Rectal smooth muscle tissue (tissue), 1 donor: Measurements from ENCODE around the gene IGF1R.

Experiments used
- H3K27ac ChIP-seq: one replicate; pipeline ENCODE4 v1.7.0; 2013; ENCODE audit warnings: low read depth, low read length, inconsistent platforms
- H3K27me3 ChIP-seq: one replicate; pipeline ENCODE4 v1.7.0; 2013; ENCODE audit warnings: low read length; ENCODE audit not compliant: control insufficient read depth, insufficient read depth
- H3K36me3 ChIP-seq: one replicate; pipeline ENCODE4 v1.7.0; 2013; ENCODE audit warnings: low read length; ENCODE audit not compliant: control insufficient read depth, insufficient read depth
- H3K4me1 ChIP-seq: one replicate; pipeline ENCODE4 v1.7.0; 2013; ENCODE audit warnings: low read length; ENCODE audit not compliant: control insufficient read depth, insufficient read depth
- H3K4me3 ChIP-seq: one replicate; pipeline ENCODE4 v1.7.0; 2013; ENCODE audit warnings: low read length
- H3K9ac ChIP-seq: one replicate; pipeline ENCODE4 v1.7.0; 2013; ENCODE audit warnings: low read length

IGF1R gene

DNA sequence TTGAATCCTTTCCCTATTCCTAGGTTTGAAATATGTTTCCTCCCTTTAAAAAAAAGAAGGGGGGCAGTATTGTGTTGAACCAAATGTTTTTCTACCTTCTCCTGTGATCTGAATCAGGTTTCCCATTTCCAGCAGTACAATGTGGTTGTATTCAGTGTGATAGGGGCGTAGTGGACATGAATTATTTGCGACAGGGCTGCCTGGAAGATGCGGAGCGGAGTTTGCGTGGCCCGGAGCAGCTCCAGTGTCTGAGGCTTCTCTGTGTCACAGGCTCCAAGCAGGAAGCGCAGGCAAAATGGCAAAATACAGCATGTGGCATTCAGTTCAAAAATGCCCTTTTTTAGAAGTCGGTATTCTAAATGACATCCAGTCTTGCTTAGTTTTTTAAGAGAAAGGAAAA, 204.8 kb downstream of the IGF1R start:
- H3K4me1 ChIP-seq, result peaks cover 45% of the 10 kb centered on the region

DNA sequence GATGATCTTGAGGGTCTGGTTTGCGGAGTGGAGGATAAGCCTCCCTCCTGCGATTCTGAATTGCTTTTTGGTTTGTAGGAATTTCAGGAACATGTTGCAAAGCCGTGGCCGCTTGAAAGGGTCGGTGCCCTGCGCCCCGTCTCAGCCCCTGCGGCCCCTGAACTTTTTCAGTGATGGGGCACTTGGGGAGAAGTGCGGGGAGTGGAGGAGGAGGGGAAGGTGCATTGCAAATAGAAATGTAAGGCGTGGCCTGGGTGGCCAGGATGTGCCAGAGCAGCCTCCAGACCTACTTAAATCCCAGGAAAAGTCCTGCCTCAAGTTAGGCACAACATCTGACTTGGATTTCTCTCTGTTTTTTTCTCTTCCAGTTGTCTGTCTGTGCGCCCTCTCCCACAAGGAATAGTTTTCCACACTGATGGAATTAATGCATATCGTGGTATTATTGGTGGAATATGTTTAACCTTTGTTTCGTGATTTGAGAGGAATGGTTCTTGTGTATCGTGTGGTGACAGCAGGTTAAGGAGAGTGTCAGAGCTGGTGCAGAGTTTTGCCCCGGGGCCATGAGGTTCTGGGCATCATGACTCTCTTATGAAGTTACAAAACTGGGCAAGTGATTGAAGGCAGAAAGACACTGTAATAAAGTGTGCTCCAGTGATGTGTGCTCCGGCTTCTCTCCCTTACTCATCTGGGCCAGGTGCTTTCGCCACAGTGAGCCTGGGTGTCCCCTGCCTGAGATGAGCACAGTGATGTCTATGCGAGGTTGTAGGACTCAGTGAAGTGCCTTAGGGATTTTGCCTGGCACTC, 205.5 kb downstream of the IGF1R start:
- Histone ChIP-seq H3K36me3 (no peaks in the 10 kb centered on the region), H3K27ac (peak overlapping the region; percentile 86), H3K27me3 (no peaks in the 10 kb centered on the region), H3K9ac (no peak overlapping the region), H3K4me1 (peaks cover 45% of the 10 kb centered on the region), H3K4me3 (peak overlapping the region; percentile 81)

More for the DNA sequence above, 204.8 kb downstream of the IGF1R start:
- Histone ChIP-seq H3K27ac (peak overlapping the region; percentile 86), H3K4me3 (peak overlapping the region; percentile 81), H3K36me3 (no peaks in the 10 kb centered on the region), H3K27me3 (no peaks in the 10 kb centered on the region), H3K9ac (no peak overlapping the region)

DNA sequence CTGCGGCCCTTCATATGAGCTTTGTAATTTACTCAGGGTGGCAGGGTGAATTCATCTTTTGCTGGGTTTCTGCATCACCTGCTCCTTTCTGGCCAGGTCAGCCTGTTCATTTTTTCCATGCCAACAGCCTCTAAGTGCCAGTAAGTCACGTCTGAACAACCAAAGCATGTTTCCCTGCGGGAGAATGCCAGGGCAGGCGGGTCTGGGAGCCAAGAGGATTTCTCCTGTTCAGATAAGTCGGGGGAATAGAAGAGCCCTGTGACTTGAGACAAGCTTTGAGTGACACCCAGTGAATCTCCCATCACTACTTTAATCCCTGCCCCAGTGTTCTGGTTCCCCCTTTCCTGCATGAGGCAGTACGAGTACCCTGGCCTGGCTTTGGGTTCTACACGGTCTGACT, 206.2 kb downstream of the IGF1R start:
- Histone ChIP-seq H3K4me1 (peaks cover 42% of the 10 kb centered on the region), H3K36me3 (no peaks in the 10 kb centered on the region), H3K4me3 (no peak overlapping the region), H3K27me3 (no peaks in the 10 kb centered on the region), H3K27ac (peak overlapping the region; percentile 86), H3K9ac (no peak overlapping the region)

DNA sequence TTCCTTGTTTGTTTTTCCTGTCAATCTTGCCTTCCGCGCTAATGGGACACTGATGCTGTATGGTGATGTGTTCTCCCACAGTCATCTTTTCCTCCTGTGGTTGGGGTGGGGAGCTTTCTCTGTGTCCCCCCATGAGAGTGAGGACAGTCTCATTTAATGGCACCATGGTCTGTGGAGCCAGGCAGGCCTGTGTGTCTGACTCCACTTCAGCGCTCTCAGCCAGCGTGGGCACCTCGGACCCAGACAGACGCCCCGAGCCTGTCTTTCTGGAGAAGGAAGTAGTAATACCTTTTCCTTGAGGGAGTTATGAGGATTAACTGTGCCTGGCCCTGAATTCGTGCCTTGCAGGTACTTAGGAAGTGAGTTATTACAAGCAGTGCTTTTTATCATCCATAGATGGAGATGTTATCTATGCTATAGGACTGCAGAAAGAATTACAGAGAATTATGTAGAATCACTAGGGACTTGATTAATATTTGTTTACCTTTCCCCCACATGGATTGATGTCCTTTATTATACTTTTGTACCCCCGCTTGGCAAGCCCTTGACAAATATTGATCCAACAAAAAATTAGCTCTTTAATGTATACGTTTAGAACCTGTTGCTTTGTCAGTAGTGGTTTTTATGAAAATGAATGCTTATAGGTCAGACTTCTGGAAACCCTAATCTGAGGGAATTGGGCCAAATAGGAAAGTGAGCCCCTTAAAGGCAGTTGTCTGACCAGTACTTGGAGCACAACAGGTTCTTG, 206.9 kb downstream of the IGF1R start:
- no peak overlapping the region for H3K9ac ChIP-seq
- H3K27ac ChIP-seq, result peak overlapping the region; percentile 72
- H3K27me3 ChIP-seq, result no peaks in the 10 kb centered on the region
- H3K4me3 ChIP-seq, result no peak overlapping the region
- peaks cover 46% of the 10 kb centered on the region for H3K4me1 ChIP-seq
- H3K36me3 ChIP-seq, result no peaks in the 10 kb centered on the region

DNA sequence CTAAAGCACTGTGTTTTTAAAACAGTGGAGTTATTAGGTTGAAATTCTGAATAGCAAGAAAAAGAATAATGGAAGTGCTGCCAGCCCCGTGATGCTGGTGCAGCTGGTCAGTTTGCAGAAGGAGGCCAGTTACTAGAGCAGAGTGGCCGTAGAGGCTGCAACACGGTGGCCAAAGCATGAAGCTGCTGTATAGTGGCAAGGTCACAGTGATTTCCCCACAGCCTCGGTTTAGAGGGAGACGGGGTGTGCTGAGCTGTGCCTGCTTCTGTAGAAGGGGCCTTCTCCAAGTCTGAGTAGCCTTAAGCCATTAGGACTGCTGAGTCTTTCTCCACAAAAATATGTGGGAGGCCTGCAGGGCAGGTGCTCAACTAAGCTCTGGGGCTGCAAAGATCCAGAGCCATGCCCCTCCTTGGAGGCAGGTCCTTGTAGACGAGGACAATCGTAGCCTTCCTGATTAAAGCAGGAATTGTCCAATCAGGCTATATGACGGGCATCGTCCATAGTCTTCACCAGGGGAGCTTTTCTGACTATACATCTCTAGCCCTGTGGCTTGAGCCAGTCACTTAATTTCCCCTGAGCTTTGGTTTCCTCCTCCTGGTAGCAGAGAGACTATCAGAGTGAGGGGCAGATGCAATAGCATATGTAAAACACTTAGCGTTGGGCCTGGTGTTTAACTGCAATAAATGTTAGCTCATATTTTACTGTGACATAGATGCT, 207.6 kb downstream of the IGF1R start:
- no peak overlapping the region for H3K9ac ChIP-seq
- H3K27ac ChIP-seq, result peak overlapping the region; percentile 72
- no peaks in the 10 kb centered on the region for H3K27me3 ChIP-seq
- H3K4me3 ChIP-seq, result no peak overlapping the region
- H3K36me3 ChIP-seq, result no peaks in the 10 kb centered on the region
- peaks cover 43% of the 10 kb centered on the region for H3K4me1 ChIP-seq

DNA sequence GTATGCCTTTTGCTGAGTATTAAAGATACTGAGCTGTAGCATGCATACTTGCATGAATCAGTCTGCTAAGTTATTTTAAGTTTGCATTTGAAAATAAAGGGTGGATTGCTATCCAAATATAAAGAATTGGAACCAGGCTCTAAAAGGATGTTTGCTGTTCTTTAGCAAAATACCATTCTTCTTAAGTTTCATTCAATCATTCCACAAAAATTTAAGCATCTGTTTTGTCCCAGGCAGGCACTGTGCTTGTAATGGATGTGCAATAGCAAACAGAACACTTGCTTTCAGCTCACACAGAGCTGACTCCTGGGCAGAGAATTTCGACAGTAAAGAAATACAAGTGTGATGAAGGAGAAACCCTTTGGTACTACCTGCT, 208.2 kb downstream of the IGF1R start:
- no peaks in the 10 kb centered on the region for H3K27me3 ChIP-seq
- H3K27ac ChIP-seq, result peak overlapping the region; percentile 72
- H3K9ac ChIP-seq, result no peak overlapping the region
- H3K36me3 ChIP-seq, result no peaks in the 10 kb centered on the region
- no peak overlapping the region for H3K4me3 ChIP-seq
- H3K4me1 ChIP-seq, result peaks cover 39% of the 10 kb centered on the region

DNA sequence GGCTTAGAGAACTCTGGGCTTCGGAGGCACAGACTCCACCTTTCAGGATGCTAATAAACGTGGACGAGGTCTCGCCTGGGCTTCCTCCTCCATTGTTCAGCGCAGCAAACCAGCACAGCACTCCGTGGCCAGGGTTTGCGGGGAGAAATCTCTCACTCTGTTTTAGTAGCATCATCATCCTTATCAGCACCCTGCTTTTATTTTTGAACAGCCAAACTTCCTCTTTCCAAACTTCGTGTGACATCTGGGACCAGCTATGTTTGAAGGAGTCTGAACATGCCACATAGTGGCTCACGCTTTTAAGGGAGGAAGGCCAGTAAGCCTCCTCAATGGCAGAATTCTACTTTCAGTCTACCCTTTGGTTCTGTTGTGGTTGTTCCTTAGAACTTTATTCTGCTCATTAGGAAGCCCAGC, 210.3 kb downstream of the IGF1R start:
- Histone ChIP-seq H3K27me3 (no peaks in the 10 kb centered on the region), H3K4me1 (peaks cover 34% of the 10 kb centered on the region), H3K9ac (no peak overlapping the region), H3K27ac (no peak overlapping the region), H3K36me3 (no peaks in the 10 kb centered on the region), H3K4me3 (no peak overlapping the region)

GRCh38 chr15:98859149-98859548, 210.8 kb downstream of the IGF1R start:
- peaks cover 29% of the 10 kb centered on the region for H3K4me1 ChIP-seq
- no peak overlapping the region for H3K9ac ChIP-seq
- H3K27me3 ChIP-seq, result no peaks in the 10 kb centered on the region
- no peak overlapping the region for H3K4me3 ChIP-seq
- H3K27ac ChIP-seq, result no peak overlapping the region
- no peaks in the 10 kb centered on the region for H3K36me3 ChIP-seq

DNA sequence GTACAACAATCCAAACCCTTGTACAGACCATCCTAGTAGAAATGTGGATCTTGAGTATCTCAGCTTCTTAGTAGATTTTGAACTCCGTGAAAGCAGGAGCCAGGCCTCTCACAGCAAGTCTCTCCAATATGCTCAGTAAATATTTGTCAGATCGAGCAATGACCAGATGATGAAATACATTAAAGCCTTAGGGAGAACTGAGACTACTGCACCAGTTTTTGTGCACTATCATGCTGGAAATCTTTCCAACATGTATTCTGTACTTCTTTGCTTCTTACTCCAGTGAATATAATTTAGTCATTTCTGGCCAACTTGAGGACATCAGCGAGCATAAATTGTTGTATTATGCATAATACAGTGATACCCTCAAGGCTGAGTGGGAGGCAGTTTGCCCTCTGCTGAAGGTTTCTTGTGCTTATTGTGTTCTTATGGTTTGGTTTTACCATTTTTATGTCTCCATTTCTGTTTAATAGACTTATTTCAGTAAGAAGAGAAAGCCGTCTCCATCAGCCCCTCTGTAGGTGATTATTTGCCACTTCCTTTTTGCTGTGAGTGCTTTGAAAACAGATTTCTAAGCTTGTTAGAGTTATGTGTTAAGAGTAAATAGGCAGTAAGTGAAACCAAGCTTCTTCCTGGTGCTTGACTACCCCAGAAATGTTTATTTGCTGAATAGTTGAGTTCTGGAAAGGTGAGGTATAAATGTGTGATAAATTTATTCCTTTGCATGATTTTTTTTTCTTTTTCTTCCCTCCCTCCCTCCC, 212.1 kb downstream of the IGF1R start:
- H3K4me1 ChIP-seq, result peaks cover 18% of the 10 kb centered on the region
- H3K4me3 ChIP-seq, result no peak overlapping the region
- H3K27me3 ChIP-seq, result no peaks in the 10 kb centered on the region
- no peaks in the 10 kb centered on the region for H3K36me3 ChIP-seq
- H3K9ac ChIP-seq, result no peak overlapping the region
- no peak overlapping the region for H3K27ac ChIP-seq

- no peaks in the 10 kb centered on the region for H3K36me3 ChIP-seq
- H3K27me3 ChIP-seq, result no peaks in the 10 kb centered on the region
- peaks cover 11% of the 10 kb centered on the region for H3K4me1 ChIP-seq
- no peak overlapping the region for H3K27ac ChIP-seq
- H3K9ac ChIP-seq, result no peak overlapping the region
- H3K4me3 ChIP-seq, result no peak overlapping the region
These were observed 212.8 kb downstream of the IGF1R start for GRCh38 chr15:98861188-98861587.

- no peak overlapping the region for H3K27ac ChIP-seq
- H3K27me3 ChIP-seq, result no peaks in the 10 kb centered on the region
- no peak overlapping the region for H3K4me3 ChIP-seq
- peaks cover 7% of the 10 kb centered on the region for H3K4me1 ChIP-seq
- no peak overlapping the region for H3K9ac ChIP-seq
- no peaks in the 10 kb centered on the region for H3K36me3 ChIP-seq
These were observed 215.6 kb downstream of the IGF1R start for GRCh38 chr15:98863983-98864382.
